Measurements from ENCODE around the gene RBM22.

RBM22 gene

DNA sequence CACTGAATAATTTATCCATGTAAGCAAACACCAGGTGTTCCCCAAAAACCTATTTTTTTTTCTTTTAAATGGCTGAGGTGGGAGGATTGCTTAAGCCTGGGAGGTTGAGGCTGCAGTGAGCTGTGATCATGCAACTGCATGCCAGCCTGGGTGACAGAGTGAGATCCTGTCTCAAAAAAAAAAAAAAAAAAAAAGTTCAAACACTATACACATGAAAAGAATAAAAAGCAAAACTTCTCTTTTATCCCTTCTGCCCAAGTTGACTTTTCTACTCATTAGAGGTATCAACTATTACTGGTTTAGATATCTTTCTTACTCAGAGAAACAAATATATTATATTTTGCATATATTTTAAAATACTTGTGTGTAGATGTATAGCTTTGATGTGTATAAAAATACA is 40.1 kb upstream of the RBM22 start:
- Histone ChIP-seq H3K79me2 (ENCODE audit: insufficient read depth, low read length) (0 out of 2 replicates have a peak, but pooled peaks cover 4% of the 10 kb centered on the region), H2AFZ (ENCODE audit: low read length) (no peak overlapping the region), H4K20me1 (ENCODE audit: insufficient read depth, low read length) (no peaks in the 10 kb centered on the region), H3K4me2 (ENCODE audit: low read length) (no peak overlapping the region), H3K9me2 (ENCODE audit: low read depth, low read length) (no peaks in the 10 kb centered on the region), H3K27ac (ENCODE audit: low read depth, low read length, poor library complexity, severe bottlenecking) (no peak overlapping the region), H3K9me3 (ENCODE audit: low read length) (peaks cover 10% of the 10 kb centered on the region; the same call in 1 of the 2 replicates), H3K9ac (ENCODE audit: low read length) (no peak overlapping the region), H3K4me1 (ENCODE audit: insufficient read depth, low read length, severe bottlenecking) (no peaks in the 10 kb centered on the region), H3K4me3 (ENCODE audit: low read depth, low read length, poor library complexity, severe bottlenecking) (no peak overlapping the region), H3K27me3 (ENCODE audit: insufficient read depth, low read length) (no peaks in the 10 kb centered on the region), H3K36me3 (ENCODE audit: insufficient read depth, low read length) (peaks cover 61% of the 10 kb centered on the region), H3F3A (ENCODE audit: insufficient read depth, low read length) (no peaks in the 10 kb centered on the region)
- TF ChIP-seq EZH2 (IDR thresholded peaks at IDR 0.05; ENCODE audit: borderline replicate concordance, low read length) = no peak
- TF ChIP-seq, protein P1, sequence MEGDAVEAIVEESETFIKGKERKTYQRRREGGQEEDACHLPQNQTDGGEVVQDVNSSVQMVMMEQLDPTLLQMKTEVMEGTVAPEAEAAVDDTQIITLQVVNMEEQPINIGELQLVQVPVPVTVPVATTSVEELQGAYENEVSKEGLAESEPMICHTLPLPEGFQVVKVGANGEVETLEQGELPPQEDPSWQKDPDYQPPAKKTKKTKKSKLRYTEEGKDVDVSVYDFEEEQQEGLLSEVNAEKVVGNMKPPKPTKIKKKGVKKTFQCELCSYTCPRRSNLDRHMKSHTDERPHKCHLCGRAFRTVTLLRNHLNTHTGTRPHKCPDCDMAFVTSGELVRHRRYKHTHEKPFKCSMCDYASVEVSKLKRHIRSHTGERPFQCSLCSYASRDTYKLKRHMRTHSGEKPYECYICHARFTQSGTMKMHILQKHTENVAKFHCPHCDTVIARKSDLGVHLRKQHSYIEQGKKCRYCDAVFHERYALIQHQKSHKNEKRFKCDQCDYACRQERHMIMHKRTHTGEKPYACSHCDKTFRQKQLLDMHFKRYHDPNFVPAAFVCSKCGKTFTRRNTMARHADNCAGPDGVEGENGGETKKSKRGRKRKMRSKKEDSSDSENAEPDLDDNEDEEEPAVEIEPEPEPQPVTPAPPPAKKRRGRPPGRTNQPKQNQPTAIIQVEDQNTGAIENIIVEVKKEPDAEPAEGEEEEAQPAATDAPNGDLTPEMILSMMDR (IDR thresholded peaks at IDR 0.05; ENCODE audit: low read length) = no peak

DNA sequence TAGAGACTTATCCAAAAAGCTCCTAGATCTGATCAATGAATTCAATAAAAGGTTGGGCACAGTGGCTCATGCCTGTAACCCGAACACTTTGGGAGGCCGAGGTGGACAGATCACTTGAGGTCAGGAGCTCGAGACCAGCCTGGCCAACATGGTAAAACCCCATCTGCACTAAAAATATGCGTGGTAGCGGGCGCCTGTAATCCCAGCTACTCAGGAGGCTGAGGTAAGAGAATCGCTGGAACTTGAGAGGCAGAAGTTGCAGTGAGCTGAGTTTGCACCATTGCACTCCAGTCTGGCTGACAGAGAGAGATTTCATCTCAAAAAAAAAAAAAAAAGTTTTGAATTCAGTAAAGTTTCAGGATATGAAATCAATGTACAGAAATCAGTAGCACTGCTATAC is 38.0 kb upstream of the RBM22 start:
- 0 out of 2 replicates have a peak, but pooled peaks cover 4% of the 10 kb centered on the region for H3K79me2 ChIP-seq (ENCODE audit: insufficient read depth, low read length)

DNA sequence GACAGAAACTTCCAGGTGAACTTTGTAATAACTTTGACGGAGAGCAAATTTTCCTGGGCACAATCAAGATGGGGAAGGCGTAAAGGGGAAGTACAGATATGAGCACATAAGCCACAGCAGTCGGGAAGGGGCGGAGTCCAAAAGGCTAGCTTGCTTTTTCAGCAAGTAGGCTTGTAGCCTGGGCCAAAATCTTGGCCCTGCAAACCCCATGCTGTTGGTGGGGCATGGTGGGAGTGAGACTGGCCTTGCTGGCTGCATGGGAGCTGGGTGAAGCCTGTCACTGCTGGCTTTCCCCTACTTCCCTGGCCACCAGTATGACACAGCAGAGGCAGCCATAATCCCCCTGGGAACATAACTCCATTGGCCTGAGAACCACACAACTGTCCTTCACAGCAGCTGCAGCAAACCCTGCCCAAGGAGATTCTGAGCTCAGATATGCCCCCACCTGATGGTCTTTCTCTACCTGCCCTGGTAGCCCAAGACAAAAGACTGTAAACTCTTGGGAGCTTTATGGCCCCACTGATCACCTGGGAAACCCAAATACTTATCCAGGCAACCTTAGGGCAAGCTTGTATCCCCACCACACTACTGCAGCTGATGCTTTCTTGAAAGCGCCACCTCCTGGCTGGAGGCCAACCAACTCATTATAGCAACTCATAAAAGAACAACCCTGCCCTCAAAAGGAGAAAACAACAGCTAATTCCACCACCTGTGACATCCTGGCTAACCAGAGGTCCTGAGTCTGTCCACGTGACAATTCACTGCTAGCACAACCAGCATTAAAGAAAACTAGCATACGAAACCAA is 33.9 kb upstream of the RBM22 start:
- Histone ChIP-seq H3K4me2 (ENCODE audit: low read length) (peak overlapping the region; percentile 44; the same call in 1 of the 2 replicates), H4K20me1 (ENCODE audit: insufficient read depth, low read length) (no peaks in the 10 kb centered on the region), H3K27me3 (ENCODE audit: insufficient read depth, low read length) (no peaks in the 10 kb centered on the region), H3K79me2 (ENCODE audit: insufficient read depth, low read length) (0 out of 2 replicates have a peak, but pooled peaks cover 4% of the 10 kb centered on the region), H3F3A (ENCODE audit: insufficient read depth, low read length) (no peaks in the 10 kb centered on the region), H3K4me3 (ENCODE audit: low read depth, low read length, poor library complexity, severe bottlenecking) (peak overlapping the region; percentile 21), H3K27ac (ENCODE audit: low read depth, low read length, poor library complexity, severe bottlenecking) (peak overlapping the region; percentile 78), H3K9me3 (ENCODE audit: low read length) (peaks cover 10% of the 10 kb centered on the region; the same call in 1 of the 2 replicates), H2AFZ (ENCODE audit: low read length) (no peak overlapping the region), H3K36me3 (ENCODE audit: insufficient read depth, low read length) (peaks cover 81% of the 10 kb centered on the region), H3K9ac (ENCODE audit: low read length) (no peak overlapping the region), H3K9me2 (ENCODE audit: low read depth, low read length) (no peaks in the 10 kb centered on the region), H3K4me1 (ENCODE audit: insufficient read depth, low read length, severe bottlenecking) (peaks cover 19% of the 10 kb centered on the region)
- TF ChIP-seq, protein P1 (IDR thresholded peaks at IDR 0.05; ENCODE audit: low read length) = peak; percentile 51; the same call in 1 of the 2 replicates
- TF ChIP-seq EZH2 (IDR thresholded peaks at IDR 0.05; ENCODE audit: borderline replicate concordance, low read length) = no peak

More for the DNA sequence above, 38.0 kb upstream of the RBM22 start:
- Histone ChIP-seq H3K4me3 (ENCODE audit: low read depth, low read length, poor library complexity, severe bottlenecking) (no peak overlapping the region), H3K27ac (ENCODE audit: low read depth, low read length, poor library complexity, severe bottlenecking) (no peak overlapping the region), H3K36me3 (ENCODE audit: insufficient read depth, low read length) (peaks cover 73% of the 10 kb centered on the region), H3K9ac (ENCODE audit: low read length) (no peak overlapping the region), H3K4me1 (ENCODE audit: insufficient read depth, low read length, severe bottlenecking) (peaks cover 19% of the 10 kb centered on the region), H2AFZ (ENCODE audit: low read length) (no peak overlapping the region), H3K4me2 (ENCODE audit: low read length) (no peak overlapping the region), H3F3A (ENCODE audit: insufficient read depth, low read length) (no peaks in the 10 kb centered on the region), H3K27me3 (ENCODE audit: insufficient read depth, low read length) (no peaks in the 10 kb centered on the region), H3K9me2 (ENCODE audit: low read depth, low read length) (no peaks in the 10 kb centered on the region), H3K9me3 (ENCODE audit: low read length) (peaks cover 10% of the 10 kb centered on the region; the same call in 1 of the 2 replicates), H4K20me1 (ENCODE audit: insufficient read depth, low read length) (no peaks in the 10 kb centered on the region)
- TF ChIP-seq, protein P1 (IDR thresholded peaks at IDR 0.05; ENCODE audit: low read length) = no peak
- TF ChIP-seq EZH2 (IDR thresholded peaks at IDR 0.05; ENCODE audit: borderline replicate concordance, low read length) = no peak
